Effector memory CD4-positive, alpha-beta T cell (primary cell): Measurements from ENCODE around the gene CCDC178.
"Not testable (repeated sequence)": the region's sequence is repeated elsewhere in the genome, so short reads cannot be mapped to it uniquely, and the experiment has no call there.

Experiments used
- DNase-seq, 3 donors: peaks; one replicate each; pipeline ENCODE4 v3.0.0-alpha.2; 2020
- H3K27ac ChIP-seq: 2 replicates; pipeline ENCODE4 v1.7.0; 2013; ENCODE audit warnings: mild to moderate bottlenecking, low read length, moderate library complexity; ENCODE audit not compliant: insufficient read depth, poor library complexity, severe bottlenecking
- H3K27me3 ChIP-seq: replicated peaks from 2 replicates; pipeline ENCODE4 v1.7.0; 2013; ENCODE audit warnings: mild to moderate bottlenecking, low read length; ENCODE audit not compliant: insufficient read depth, control insufficient read depth, poor library complexity, severe bottlenecking
- H3K36me3 ChIP-seq: 2 replicates; pipeline ENCODE4 v1.7.0; 2013; ENCODE audit warnings: mild to moderate bottlenecking, low read length, moderate library complexity; ENCODE audit not compliant: control insufficient read depth, insufficient read depth
- H3K4me1 ChIP-seq: 2 replicates; pipeline ENCODE4 v1.7.0; 2013; ENCODE audit warnings: low read length, mild to moderate bottlenecking; ENCODE audit not compliant: control insufficient read depth, insufficient read depth, poor library complexity, severe bottlenecking
- H3K4me3 ChIP-seq: 2 replicates; pipeline ENCODE4 v1.7.0; 2013; ENCODE audit warnings: low read length, low read depth, mild to moderate bottlenecking; ENCODE audit not compliant: insufficient read depth, poor library complexity, severe bottlenecking
- H3K9me3 ChIP-seq: 2 replicates; pipeline ENCODE4 v1.7.0; 2013; ENCODE audit warnings: mild to moderate bottlenecking, low read length, moderate library complexity; ENCODE audit not compliant: control insufficient read depth

The CCDC178 gene

GRCh38 chr18:33446604-33447003, 6.1 kb upstream of the CCDC178 start:
- no peaks in the 10 kb centered on the region for H3K4me1 ChIP-seq

GRCh38 chr18:33444709-33445108, 4.2 kb upstream of the CCDC178 start:
- Histone ChIP-seq H3K27me3 (no peaks in the 10 kb centered on the region), H3K27ac (no peak overlapping the region), H3K4me3 (no peak overlapping the region), H3K36me3 (no peaks in the 10 kb centered on the region), H3K4me1 (no peaks in the 10 kb centered on the region), H3K9me3 (no peaks in the 10 kb centered on the region)
- DNase-seq, result no peak

More at GRCh38 chr18:33446604-33447003, 6.1 kb upstream of the CCDC178 start:
- DNase-seq, result no peak
- H3K27ac ChIP-seq, result no peak overlapping the region
- no peak overlapping the region for H3K4me3 ChIP-seq
- H3K36me3 ChIP-seq, result no peaks in the 10 kb centered on the region
- H3K9me3 ChIP-seq, result no peaks in the 10 kb centered on the region
- H3K27me3 ChIP-seq, result no peaks in the 10 kb centered on the region

- no peak overlapping the region for H3K4me3 ChIP-seq
- H3K4me1 ChIP-seq, result no peaks in the 10 kb centered on the region
- no peak overlapping the region for H3K27ac ChIP-seq
- H3K36me3 ChIP-seq, result no peaks in the 10 kb centered on the region
- H3K27me3 ChIP-seq, result no peaks in the 10 kb centered on the region
- H3K9me3 ChIP-seq, result no peaks in the 10 kb centered on the region
- DNase-seq, result no peak
These were observed 7.7 kb downstream of the CCDC178 start for GRCh38 chr18:33432857-33433256.

GRCh38 chr18:33427549-33427948, 13.0 kb downstream of the CCDC178 start:
- H3K4me1 ChIP-seq, result no peaks in the 10 kb centered on the region
- H3K9me3 ChIP-seq, result no peaks in the 10 kb centered on the region
- no peak for DNase-seq
- no peaks in the 10 kb centered on the region for H3K36me3 ChIP-seq
- no peaks in the 10 kb centered on the region for H3K27me3 ChIP-seq
- no peak overlapping the region for H3K4me3 ChIP-seq
- no peak overlapping the region for H3K27ac ChIP-seq

- Histone ChIP-seq H3K4me3 (no peak overlapping the region), H3K4me1 (no peaks in the 10 kb centered on the region), H3K27me3 (no peaks in the 10 kb centered on the region), H3K9me3 (no peaks in the 10 kb centered on the region), H3K36me3 (no peaks in the 10 kb centered on the region), H3K27ac (no peak overlapping the region)
- no peak for DNase-seq
These were observed 16.1 kb downstream of the CCDC178 start for GRCh38 chr18:33424266-33424946.

- no peaks in the 10 kb centered on the region for H3K4me1 ChIP-seq
- H3K9me3 ChIP-seq, result no peaks in the 10 kb centered on the region
- DNase-seq, result no peak
These were observed 19.3 kb downstream of the CCDC178 start for GRCh38 chr18:33421225-33421624.

GRCh38 chr18:33404244-33404873, 36.2 kb downstream of the CCDC178 start:
- no peak for DNase-seq
- Histone ChIP-seq H3K36me3 (no peaks in the 10 kb centered on the region), H3K27ac (no peak overlapping the region), H3K27me3 (no peaks in the 10 kb centered on the region), H3K9me3 (no peaks in the 10 kb centered on the region), H3K4me3 (no peak overlapping the region), H3K4me1 (no peaks in the 10 kb centered on the region)

More at GRCh38 chr18:33421225-33421624, 19.3 kb downstream of the CCDC178 start:
- no peak overlapping the region for H3K4me3 ChIP-seq
- no peaks in the 10 kb centered on the region for H3K36me3 ChIP-seq
- H3K27me3 ChIP-seq, result no peaks in the 10 kb centered on the region
- no peak overlapping the region for H3K27ac ChIP-seq

- H3K9me3 ChIP-seq, H3K4me1 ChIP-seq, H3K36me3 ChIP-seq, DNase-seq, H3K27me3 ChIP-seq, H3K4me3 ChIP-seq, H3K27ac ChIP-seq: not testable (repeated sequence)
These were observed 41.6 kb downstream of the CCDC178 start for GRCh38 chr18:33398939-33399338.

GRCh38 chr18:33375829-33376228, 64.7 kb downstream of the CCDC178 start:
- DNase-seq, result no peak

GRCh38 chr18:33372442-33372841, 68.1 kb downstream of the CCDC178 start:
- Histone ChIP-seq H3K4me3 (no peak overlapping the region), H3K9me3 (no peaks in the 10 kb centered on the region), H3K36me3 (no peaks in the 10 kb centered on the region), H3K27me3 (no peaks in the 10 kb centered on the region), H3K27ac (no peak overlapping the region), H3K4me1 (no peaks in the 10 kb centered on the region)
- DNase-seq, result no peak

More at GRCh38 chr18:33375829-33376228, 64.7 kb downstream of the CCDC178 start:
- Histone ChIP-seq H3K27ac (no peak overlapping the region), H3K9me3 (no peaks in the 10 kb centered on the region), H3K36me3 (no peaks in the 10 kb centered on the region), H3K4me3 (no peak overlapping the region), H3K27me3 (no peaks in the 10 kb centered on the region), H3K4me1 (no peaks in the 10 kb centered on the region)
